ENCODE measurements around the gene AEBP2.

GRCh38 chr12:19485240-19485639 lies 45.9 kb downstream of the AEBP2 start:
- TF ChIP-seq, protein P1, sequence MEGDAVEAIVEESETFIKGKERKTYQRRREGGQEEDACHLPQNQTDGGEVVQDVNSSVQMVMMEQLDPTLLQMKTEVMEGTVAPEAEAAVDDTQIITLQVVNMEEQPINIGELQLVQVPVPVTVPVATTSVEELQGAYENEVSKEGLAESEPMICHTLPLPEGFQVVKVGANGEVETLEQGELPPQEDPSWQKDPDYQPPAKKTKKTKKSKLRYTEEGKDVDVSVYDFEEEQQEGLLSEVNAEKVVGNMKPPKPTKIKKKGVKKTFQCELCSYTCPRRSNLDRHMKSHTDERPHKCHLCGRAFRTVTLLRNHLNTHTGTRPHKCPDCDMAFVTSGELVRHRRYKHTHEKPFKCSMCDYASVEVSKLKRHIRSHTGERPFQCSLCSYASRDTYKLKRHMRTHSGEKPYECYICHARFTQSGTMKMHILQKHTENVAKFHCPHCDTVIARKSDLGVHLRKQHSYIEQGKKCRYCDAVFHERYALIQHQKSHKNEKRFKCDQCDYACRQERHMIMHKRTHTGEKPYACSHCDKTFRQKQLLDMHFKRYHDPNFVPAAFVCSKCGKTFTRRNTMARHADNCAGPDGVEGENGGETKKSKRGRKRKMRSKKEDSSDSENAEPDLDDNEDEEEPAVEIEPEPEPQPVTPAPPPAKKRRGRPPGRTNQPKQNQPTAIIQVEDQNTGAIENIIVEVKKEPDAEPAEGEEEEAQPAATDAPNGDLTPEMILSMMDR (IDR thresholded peaks at IDR 0.05), result no peak
- TF ChIP-seq POLR2AphosphoS5 (IDR thresholded peaks at IDR 0.05) (no peak), POLR2A (IDR thresholded peaks at IDR 0.05) (no peak)
